ENCODE data around the gene ELL2. TPM values are rescaled to one million over a fixed set of nuclear protein-coding genes. Genes with fewer than 3 reads are reported as not detected.

ELL2 gene
- total RNA-seq, 4 donors from 2014 or later = 58.2 to 128 (median 95.0) TPM

DNA sequence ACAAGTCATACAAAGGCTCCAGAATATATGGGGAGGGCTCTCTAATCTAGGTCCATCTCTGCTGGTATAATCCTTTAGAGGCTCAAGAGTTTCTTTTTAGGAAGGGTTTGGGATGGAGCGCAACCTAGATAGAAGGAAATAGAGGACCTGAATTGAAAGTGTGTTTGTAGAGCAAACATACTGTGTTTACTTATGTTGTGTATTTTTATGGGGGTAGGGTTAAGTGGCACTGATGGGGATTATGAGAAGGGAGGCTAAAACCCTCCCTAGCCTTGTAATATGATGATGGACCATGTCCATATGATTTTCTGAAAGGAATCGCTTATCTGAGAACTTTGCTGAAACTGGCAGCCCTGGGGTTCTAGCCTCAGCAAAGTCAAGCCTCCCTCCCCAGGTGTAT lies 4.4 kb upstream of the ELL2 start:
- no peak for TF ChIP-seq POLR2A (IDR thresholded peaks at IDR 0.05)
- TF ChIP-seq EP300 (IDR thresholded peaks at IDR 0.05) = no peak
- DNase-seq (ENCODE audit: low spot score in 2 of 2) = no peak

DNA sequence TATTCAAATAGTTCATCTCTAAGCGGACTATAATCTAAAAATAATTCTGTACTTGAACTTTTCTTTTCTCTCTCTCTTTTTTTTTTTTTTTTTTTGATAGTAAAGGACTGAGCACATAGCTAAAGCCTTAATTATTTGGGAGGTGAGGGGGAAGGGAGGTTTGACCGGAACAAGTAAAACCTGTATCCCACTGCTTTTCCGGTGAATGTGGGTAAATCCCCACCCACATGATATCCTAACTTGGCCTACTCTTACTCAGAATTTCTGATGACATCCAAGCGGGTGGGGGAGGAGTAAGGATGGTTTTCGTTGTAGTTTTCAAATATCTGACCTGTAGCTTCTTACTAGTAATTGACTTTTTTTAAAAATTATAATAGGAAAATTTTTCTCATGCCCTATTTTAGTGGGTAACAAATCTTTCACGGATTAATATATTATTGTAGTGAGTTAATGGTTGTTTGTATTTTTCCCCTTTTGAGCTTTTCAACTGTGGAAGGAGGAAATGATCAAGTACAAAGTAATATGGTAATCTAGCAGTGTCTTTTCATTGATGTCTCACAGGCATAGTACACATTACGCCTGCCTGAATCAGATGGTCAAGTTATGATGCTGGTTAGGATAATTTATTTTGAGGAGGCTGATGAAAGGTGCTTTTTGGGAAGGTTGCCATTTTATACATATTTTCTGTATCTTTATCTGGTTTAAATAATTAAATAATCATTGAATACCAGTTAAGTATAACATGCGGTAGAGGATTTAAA lies 2.2 kb upstream of the ELL2 start:
- no peak overlapping the region for H3K4me3 ChIP-seq
- H3K9me3 ChIP-seq = no peaks in the 10 kb centered on the region
- H3K36me3 ChIP-seq = no peaks in the 10 kb centered on the region
- DNase-seq (ENCODE audit: low spot score in 2 of 2) = no peak
- no peak overlapping the region for H3K27ac ChIP-seq
- 67% methylated on average over 8 of the region's 8 CpGs for WGBS
- H3K4me1 ChIP-seq = peaks cover 21% of the 10 kb centered on the region
- TF ChIP-seq CTCF (IDR thresholded peaks at IDR 0.05) = no peak
- no peak for TF ChIP-seq EP300 (IDR thresholded peaks at IDR 0.05)
- no peak for TF ChIP-seq POLR2A (IDR thresholded peaks at IDR 0.05)
- no peak for TF ChIP-seq POLR2AphosphoS5 (IDR thresholded peaks at IDR 0.05)
- H3K27me3 ChIP-seq = no peaks in the 10 kb centered on the region

More for the DNA sequence above, 4.4 kb upstream of the ELL2 start:
- Histone ChIP-seq H3K9me3 (no peaks in the 10 kb centered on the region), H3K27me3 (no peaks in the 10 kb centered on the region), H3K36me3 (no peaks in the 10 kb centered on the region), H3K4me1 (peaks cover 7% of the 10 kb centered on the region), H3K27ac (no peak overlapping the region), H3K4me3 (no peak overlapping the region)
- WGBS = 93% methylated on average over 2 of the region's 2 CpGs

- TF ChIP-seq POLR2A (IDR thresholded peaks at IDR 0.05) (no peak), CTCF (IDR thresholded peaks at IDR 0.05) (no peak), POLR2AphosphoS5 (IDR thresholded peaks at IDR 0.05) (no peak), EP300 (IDR thresholded peaks at IDR 0.05) (no peak)
- Histone ChIP-seq H3K4me3 (peak overlapping the region; percentile 74), H3K27me3 (no peaks in the 10 kb centered on the region), H3K27ac (peak overlapping the region; percentile 98), H3K9me3 (no peaks in the 10 kb centered on the region), H3K4me1 (peaks cover 32% of the 10 kb centered on the region), H3K36me3 (no peaks in the 10 kb centered on the region)
- no peak for DNase-seq (ENCODE audit: low spot score in 2 of 2)
- WGBS = 40% methylated on average over 6 of the region's 6 CpGs
Measured at GRCh38 chr5:95962785-95963184, 1.1 kb upstream of the ELL2 start.

DNA sequence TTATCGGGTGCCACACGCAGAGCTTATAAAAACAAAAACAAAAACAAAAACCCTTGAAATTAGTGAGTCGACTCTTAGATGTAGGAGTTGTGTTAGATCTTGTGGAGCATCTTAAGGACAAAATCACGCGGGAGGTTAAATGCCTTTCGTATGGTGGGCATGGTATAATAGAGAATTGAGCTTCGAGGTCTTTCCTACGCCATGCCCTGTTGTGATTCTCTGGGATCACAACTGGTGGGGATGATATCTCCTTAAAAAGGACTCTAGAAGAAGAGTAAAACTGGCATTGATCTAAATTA lies 773 bp upstream of the ELL2 start:
- Histone ChIP-seq H3K27me3 (no peaks in the 10 kb centered on the region), H3K4me1 (peaks cover 34% of the 10 kb centered on the region), H3K4me3 (peak overlapping the region; percentile 74), H3K27ac (peak overlapping the region; percentile 98), H3K9me3 (no peaks in the 10 kb centered on the region), H3K36me3 (no peaks in the 10 kb centered on the region)
- WGBS = 51% methylated on average over 8 of the region's 8 CpGs
- no peak for TF ChIP-seq EP300 (IDR thresholded peaks at IDR 0.05)
- no peak for DNase-seq (ENCODE audit: low spot score in 2 of 2)

- no peaks in the 10 kb centered on the region for H3K36me3 ChIP-seq
- TF ChIP-seq EP300 (IDR thresholded peaks at IDR 0.05) (no peak), CTCF (IDR thresholded peaks at IDR 0.05) (peak; percentile 69 to 91), POLR2A (IDR thresholded peaks at IDR 0.05) (no peak), POLR2AphosphoS5 (IDR thresholded peaks at IDR 0.05) (no peak)
- H3K4me1 ChIP-seq = peaks cover 47% of the 10 kb centered on the region
- no peaks in the 10 kb centered on the region for H3K27me3 ChIP-seq
- H3K4me3 ChIP-seq = peak overlapping the region; percentile 74
- H3K27ac ChIP-seq = peak overlapping the region; percentile 98
- no peaks in the 10 kb centered on the region for H3K9me3 ChIP-seq
- DNase-seq (ENCODE audit: low spot score in 2 of 2) = peak; percentile 84 to 86
- WGBS = 1% methylated on average over 65 of the region's 90 CpGs
Measured at GRCh38 chr5:95960667-95961616, 709 bp downstream of the ELL2 start.

Measured in suprapubic skin (tissue), 4 donors.